HG03060 (cell line): ENCODE measurements around the gene HERC2.
"Not testable (repeated sequence)": the region's sequence is repeated elsewhere in the genome, so short reads cannot be mapped to it uniquely, and the experiment has no call there.

Source experiments
- ATAC-seq: cut with Tn5 transposase; IDR thresholded peaks from one replicate; pipeline ENCODE4 v1.9.1; 2021; ENCODE audit warnings: low read depth, moderate number of reproducible peaks; ENCODE audit not compliant: unreplicated experiment

Gene HERC2

DNA sequence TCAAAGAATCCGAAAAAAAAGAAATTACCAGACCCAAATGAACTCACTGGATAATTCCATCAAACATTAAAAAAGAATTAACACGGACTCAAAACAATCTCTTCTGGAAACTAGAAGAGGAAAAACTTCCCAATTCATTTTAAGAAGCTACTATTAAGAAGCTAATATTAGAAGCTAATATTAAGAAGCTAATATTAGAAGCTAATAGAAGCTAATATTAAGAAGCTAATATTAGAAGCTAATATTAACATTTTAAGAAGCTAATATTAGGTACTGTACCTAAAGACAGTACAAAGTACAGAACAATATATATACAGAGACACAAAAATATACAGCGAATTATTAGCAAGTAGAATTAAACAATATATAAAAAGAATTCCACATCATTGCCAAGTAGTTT, 35.9 kb downstream of the HERC2 start:
- ATAC-seq, result no peak

DNA sequence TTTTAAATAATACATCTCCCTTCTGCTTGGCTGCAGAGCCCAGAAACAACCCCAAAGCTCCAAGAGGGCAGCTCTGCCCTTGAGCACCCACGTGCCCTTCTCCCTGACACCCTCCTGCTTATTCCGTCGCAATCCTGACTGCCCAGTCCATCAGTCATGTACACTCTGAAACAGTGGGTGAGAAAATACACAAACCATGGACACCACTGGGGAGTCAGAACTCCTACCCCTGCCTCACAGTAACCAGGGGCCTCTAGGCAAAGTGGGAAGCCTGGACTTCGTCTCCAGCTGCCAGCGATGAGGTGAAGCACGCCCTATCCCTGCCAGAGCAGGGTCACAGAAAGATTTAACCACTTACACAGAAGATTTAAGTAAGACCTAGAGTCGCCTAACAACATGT, 40.1 kb downstream of the HERC2 start:
- no peak for ATAC-seq

GRCh38 chr15:28274635-28275034, 47.3 kb downstream of the HERC2 start:
- no peak for ATAC-seq

- ATAC-seq, result no peak
These were observed 47.9 kb downstream of the HERC2 start for GRCh38 chr15:28273873-28274610.

DNA sequence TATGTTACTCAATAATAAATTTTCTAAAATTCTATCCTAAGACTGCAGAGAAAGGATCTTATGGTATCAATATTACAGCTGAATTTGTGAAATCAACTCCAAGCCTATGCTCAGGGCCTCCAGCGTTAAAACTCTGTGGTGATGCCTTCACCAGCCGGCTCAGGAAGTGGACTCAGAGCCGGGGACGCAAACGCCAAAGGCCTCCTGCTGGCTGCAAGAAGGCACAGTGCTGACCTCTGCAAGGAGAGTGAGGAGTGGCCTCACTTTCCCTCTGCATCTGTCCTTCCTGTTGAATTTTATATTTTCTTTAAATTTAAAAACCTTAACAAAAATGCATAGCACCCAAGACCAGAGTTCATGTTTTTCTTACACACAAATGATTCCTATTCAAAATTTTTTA, 48.5 kb downstream of the HERC2 start:
- no peak for ATAC-seq

- no peak for ATAC-seq
These were observed 49.4 kb downstream of the HERC2 start for GRCh38 chr15:28272587-28272986.

DNA sequence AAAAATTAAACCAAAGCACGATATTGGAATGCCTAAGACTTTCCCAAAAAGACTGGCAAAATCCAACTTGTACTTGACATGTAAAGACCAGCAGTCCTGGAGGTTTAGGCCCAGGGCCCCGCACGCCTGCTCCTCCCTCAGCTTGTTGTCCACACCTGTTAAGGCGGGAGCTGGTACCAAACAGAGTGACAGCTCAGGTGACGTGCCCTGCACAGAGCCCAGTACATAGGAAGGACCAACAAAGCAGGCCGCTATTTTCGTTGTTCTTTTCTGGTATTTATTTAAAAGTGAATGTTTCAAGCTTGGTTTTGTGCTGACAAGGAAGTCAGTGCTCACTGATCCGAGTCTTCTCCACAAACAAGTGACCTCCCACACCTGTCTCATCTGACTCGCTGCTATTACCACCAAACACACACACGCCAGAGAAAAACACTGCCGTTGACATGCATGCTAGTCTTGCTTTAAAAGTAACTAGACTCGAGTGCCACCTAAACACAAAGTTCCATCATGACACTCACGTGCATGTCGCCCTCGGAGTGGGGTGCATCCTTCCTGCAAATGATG, 50.2 kb downstream of the HERC2 start:
- no peak for ATAC-seq

- ATAC-seq, result no peak
These were observed 52.9 kb downstream of the HERC2 start for GRCh38 chr15:28269097-28269496.

DNA sequence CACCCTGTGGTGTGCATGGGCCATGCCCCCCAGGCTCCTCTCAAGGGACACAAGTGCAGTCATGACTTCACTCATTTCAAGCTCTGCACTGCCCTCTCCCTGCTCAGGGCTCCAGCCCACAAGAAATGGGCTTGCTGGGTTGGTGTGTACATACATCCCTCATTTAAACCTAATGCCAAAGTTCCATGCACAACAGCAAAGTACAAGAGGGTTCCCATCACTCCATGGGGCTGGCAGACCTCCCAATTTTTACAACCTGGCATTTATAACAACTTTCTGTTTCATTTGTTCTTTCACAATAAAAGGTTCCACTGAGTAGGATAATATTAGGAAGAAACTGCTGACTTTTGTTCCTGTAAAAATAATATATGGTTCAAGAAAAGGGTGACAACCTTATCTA, 54.3 kb downstream of the HERC2 start:
- no peak for ATAC-seq

- ATAC-seq, result no peak
These were observed 56.5 kb downstream of the HERC2 start for GRCh38 chr15:28265334-28266019.

GRCh38 chr15:28264166-28264565, 57.8 kb downstream of the HERC2 start:
- no peak for ATAC-seq

DNA sequence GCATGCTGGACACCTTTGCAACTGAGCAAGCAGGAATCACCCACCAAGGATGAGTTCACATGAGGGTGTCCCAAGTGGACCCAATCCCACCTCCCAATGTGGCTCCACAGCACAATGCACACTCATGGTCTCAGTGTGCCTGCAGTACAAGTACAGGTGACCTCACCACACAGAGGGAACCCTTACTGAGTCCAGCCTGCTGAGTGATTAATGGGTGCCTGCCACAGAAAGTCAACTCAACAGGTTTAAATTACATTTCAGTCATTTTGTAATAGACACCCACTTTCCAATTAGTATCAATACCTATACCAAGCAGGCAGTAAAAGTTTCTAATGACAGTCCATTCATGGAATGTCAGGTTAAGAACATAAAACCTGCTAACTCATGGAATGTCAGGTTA, 59.5 kb downstream of the HERC2 start:
- no peak for ATAC-seq

- ATAC-seq, result no peak
These were observed 61.3 kb downstream of the HERC2 start for GRCh38 chr15:28260722-28261121.

GRCh38 chr15:28260317-28260716, 61.7 kb downstream of the HERC2 start:
- ATAC-seq, result no peak

- no peak for ATAC-seq
These were observed 66.0 kb downstream of the HERC2 start for GRCh38 chr15:28255965-28256364.

GRCh38 chr15:28252831-28253230, 69.1 kb downstream of the HERC2 start:
- ATAC-seq, result no peak

DNA sequence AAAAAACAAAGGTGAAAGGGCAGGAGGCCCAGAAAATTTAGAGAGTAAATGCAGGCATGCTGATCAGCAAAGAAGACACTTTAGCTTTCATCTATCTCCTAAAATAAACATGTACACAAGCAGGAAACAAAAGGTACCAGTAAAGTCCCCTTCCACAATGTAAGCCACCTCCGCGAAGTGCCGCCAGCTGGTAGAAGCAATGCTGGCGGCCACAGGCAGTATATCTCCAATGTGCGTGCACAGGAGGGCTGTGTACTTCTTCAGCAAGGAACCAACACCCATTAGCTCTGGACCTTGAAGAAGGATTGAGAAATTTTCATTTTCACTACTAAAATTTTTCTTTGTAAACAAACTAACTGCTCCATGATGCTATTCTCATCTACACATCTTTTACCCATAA, 75.4 kb downstream of the HERC2 start:
- ATAC-seq, result no peak

GRCh38 chr15:28243901-28244300, 78.1 kb downstream of the HERC2 start:
- ATAC-seq, result no peak

- ATAC-seq, result no peak
These were observed 78.6 kb downstream of the HERC2 start for GRCh38 chr15:28243399-28243798.

DNA sequence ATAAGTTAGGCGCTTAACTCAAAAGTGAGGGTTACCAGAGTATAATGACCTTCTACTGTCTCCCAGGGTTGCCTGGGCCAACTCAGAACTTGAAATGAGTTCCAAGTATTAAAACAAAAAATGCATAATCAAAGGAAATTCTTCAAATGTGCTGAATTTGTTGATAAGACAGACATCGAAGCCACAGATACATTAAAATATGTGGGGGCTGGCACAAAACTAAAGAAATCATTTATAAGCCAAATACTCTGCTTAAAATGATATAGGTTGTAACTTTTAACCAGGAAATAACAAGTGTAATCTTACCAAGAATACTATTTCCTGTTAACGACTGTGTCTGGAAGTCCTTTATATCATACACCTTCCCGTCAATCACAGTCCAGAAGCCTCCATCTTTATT, 83.7 kb downstream of the HERC2 start:
- ATAC-seq, result not testable (repeated sequence)

- ATAC-seq, result not testable (repeated sequence)
These were observed 90.2 kb downstream of the HERC2 start for GRCh38 chr15:28231743-28232142.

DNA sequence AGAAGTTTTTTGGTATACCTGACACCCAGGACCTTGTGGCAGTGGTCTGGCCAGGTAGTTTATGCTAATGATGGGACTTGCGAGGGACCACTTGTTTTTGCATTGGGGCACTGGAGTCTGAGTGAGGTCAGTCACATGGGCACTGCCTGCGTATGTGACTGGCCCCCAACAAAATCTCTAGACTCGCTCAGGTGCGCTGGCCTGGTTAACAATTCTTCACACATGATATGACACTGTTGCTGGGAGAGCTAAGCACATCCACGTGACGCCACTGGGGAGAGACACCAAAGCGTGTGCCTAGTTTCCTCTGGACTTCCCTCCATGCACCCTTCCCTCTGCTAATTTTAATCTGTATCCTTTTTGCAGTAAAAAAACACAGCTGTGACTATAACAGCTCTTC, 90.6 kb downstream of the HERC2 start:
- not testable (repeated sequence) for ATAC-seq
